HG03064 (cell line): ENCODE data around the gene HSF2BP.
"Not testable (repeated sequence)": the region's sequence is repeated elsewhere in the genome, so short reads cannot be mapped to it uniquely, and the experiment has no call there.

Experiments used
- ATAC-seq: cut with Tn5 transposase; IDR thresholded peaks from one replicate; pipeline ENCODE4 v1.9.1; 2021; ENCODE audit warnings: low read depth; ENCODE audit not compliant: unreplicated experiment

Gene HSF2BP

GRCh38 chr21:43570195-43570594 is 89.1 kb downstream of the HSF2BP start:
- not testable (repeated sequence) for ATAC-seq

GRCh38 chr21:43562451-43562850 is 96.8 kb downstream of the HSF2BP start:
- not testable (repeated sequence) for ATAC-seq

GRCh38 chr21:43540561-43540960 is 118.7 kb downstream of the HSF2BP start:
- not testable (repeated sequence) for ATAC-seq

- ATAC-seq: not testable (repeated sequence)
Measured at GRCh38 chr21:43522495-43523131, 136.7 kb downstream of the HSF2BP start.

- not testable (repeated sequence) for ATAC-seq
Measured at GRCh38 chr21:43517701-43518100, 141.6 kb downstream of the HSF2BP start.

- not testable (repeated sequence) for ATAC-seq
Measured at GRCh38 chr21:43516860-43517627, 142.2 kb downstream of the HSF2BP start.

GRCh38 chr21:43516295-43516847 is 142.9 kb downstream of the HSF2BP start:
- ATAC-seq: not testable (repeated sequence)

GRCh38 chr21:43514834-43515233 is 144.5 kb downstream of the HSF2BP start:
- ATAC-seq: not testable (repeated sequence)

GRCh38 chr21:43513023-43513422 is 146.3 kb downstream of the HSF2BP start:
- not testable (repeated sequence) for ATAC-seq

GRCh38 chr21:43511209-43511608 is 148.1 kb downstream of the HSF2BP start:
- ATAC-seq: not testable (repeated sequence)

- ATAC-seq: not testable (repeated sequence)
Measured at GRCh38 chr21:43510669-43511068, 148.6 kb downstream of the HSF2BP start.

- not testable (repeated sequence) for ATAC-seq
Measured at GRCh38 chr21:43503892-43504291, 155.4 kb downstream of the HSF2BP start.

- ATAC-seq: not testable (repeated sequence)
Measured at GRCh38 chr21:43503075-43503750, 156.1 kb downstream of the HSF2BP start.

GRCh38 chr21:43502407-43503071 is 156.7 kb downstream of the HSF2BP start:
- ATAC-seq: not testable (repeated sequence)

- not testable (repeated sequence) for ATAC-seq
Measured at GRCh38 chr21:43498924-43499323, 160.4 kb downstream of the HSF2BP start.

- ATAC-seq: not testable (repeated sequence)
Measured at GRCh38 chr21:43498065-43498464, 161.2 kb downstream of the HSF2BP start.

GRCh38 chr21:43494279-43495012 is 164.8 kb downstream of the HSF2BP start:
- not testable (repeated sequence) for ATAC-seq

GRCh38 chr21:43493471-43493870 is 165.8 kb downstream of the HSF2BP start:
- not testable (repeated sequence) for ATAC-seq

GRCh38 chr21:43488235-43488634 is 171.1 kb downstream of the HSF2BP start:
- ATAC-seq: not testable (repeated sequence)

GRCh38 chr21:43486051-43486450 is 173.2 kb downstream of the HSF2BP start:
- not testable (repeated sequence) for ATAC-seq
